Pons (tissue), 1 donor: ENCODE results near the gene COPG1.
A peak's percentile ranks its signal among the peaks of the same experiment; 100 is the strongest.

Experiments used
- DNase-seq: peaks from one replicate; pipeline ENCODE4 v3.0.0-alpha.2; 2016; ENCODE audit warnings: low spot score

Gene COPG1

GRCh38 chr3:129280183-129280582 lies 30.8 kb downstream of the COPG1 start:
- DNase-seq, result no peak

GRCh38 chr3:129281726-129282125 lies 32.3 kb downstream of the COPG1 start:
- no peak for DNase-seq

DNA sequence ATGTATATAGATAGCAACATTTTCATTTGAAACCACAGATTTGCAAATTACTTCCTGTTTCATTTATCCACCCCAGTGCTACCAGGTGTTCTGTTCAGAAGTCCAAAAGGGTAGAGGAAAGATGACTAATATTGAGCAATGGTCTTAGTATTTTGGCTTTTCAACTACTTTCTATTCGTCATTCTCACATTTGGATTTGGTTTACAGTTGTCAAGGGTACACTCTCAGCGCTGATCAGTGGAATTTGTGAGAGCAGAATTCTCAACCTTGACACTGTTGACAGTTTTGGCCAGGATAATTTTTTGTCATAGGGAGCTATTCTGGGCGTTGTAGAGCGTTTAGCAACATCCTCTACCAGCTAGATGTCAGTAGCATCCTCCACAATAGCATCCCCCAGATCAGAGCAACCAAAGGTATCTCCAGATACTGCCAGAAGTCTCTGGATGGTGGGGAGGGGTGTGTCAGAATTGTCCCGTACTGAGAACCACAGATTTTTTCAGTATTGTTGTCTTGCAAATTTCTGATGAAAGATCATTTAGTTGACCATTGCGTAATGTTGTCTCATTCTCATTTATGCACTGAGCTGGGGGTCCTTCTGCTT lies 33.4 kb downstream of the COPG1 start:
- DNase-seq, result no peak

- no peak for DNase-seq
Observed at GRCh38 chr3:129286081-129286480, 36.7 kb downstream of the COPG1 start.

DNA sequence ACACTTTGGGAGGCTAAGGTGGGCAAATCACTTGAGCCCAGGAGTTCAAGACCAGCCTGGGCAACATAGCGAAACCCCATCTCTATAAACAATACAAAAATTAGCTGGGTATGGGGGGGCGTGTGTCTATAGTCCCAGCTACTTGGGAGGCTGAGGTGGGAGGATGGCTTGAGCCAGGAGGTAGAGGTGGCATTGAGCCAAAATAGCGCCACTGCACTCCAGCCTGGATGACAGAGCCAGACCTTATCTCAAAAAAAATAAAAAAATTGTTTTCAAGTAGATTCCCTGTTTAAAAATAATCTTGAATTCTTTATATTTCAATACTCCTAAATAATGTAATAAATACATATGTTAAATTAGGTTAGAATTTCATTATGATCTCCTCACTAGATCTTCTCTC lies 39.0 kb downstream of the COPG1 start:
- DNase-seq, result no peak

DNA sequence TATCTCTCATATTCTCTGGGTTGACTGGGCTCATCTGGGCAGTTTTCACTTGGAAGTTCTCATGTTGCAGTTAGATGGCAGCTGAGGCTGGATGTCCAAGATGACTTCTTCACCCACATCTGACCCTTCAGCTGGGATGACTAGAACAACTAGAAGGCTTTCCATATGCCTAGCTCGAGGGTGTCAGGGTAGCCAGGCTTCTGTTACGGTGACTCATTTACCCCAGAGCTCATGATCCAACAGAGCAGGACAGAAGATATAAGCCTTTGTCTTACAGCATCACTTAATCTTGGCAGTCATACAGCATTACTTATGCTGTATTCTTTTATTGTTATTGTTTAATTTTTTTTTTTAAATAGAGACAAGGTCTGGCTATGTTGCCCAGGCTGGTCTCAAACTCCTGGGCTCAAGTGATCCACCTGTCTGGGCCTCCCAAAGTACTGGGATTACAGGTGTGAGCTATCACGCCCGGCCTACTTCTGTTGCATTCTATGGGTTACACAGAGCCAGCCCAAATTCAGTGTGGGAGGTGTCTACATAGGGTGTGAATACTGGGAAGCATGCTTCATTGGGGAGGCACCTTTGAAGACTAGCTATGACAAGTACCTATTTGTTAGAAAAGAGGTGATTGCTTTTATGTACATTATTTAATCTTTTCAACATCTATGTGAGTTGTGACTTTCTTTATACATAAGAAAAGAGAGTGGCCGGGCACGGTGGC lies 40.0 kb downstream of the COPG1 start:
- DNase-seq, result no peak

DNA sequence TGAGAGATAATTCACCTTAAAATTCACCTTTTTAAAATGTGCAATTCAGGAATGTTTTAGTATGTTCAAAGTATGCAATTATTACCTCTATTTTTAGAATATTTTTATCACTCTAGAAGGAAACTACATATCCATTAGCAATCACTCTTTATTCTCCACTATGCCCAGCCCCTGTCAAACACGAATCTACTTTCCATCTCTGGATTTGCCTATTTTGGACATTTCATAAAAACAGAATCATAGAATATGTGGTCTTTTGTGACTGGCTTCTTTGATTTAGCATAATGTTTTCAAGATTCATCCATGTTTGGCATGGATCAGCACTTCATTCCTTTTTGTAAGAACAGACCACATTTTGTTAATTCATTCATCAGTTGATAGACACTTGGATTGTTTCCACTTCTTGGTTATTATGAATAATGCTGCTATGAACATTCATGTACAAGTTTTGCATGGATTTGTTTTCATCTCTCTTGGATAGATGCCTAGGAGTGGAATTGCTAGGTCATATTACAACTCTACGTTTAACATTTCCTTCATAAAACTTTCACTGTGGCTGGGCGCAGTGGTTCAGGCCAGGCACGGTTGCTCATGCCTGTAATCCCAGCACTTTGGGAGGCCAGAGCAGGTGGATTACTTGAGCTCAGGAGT lies 42.0 kb downstream of the COPG1 start:
- no peak for DNase-seq

DNA sequence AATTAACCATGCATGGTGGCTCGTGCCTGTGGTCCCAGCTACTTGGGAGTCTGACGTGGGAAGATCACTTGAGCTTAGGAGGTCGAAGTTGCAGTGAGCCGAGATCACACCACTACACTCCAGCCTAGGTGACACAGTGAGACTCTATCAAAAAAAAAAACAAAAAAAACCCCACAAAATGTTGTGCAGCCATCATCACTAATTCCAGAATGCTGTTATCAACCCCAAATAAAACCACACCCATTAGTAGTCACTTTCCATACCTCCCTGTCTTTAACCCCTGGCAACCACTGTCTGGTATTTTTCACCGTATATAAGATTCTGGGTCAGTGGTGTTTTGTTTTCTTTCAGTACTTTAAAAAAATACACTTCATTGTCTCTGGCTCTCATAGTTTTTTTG lies 45.9 kb downstream of the COPG1 start:
- no peak for DNase-seq

DNA sequence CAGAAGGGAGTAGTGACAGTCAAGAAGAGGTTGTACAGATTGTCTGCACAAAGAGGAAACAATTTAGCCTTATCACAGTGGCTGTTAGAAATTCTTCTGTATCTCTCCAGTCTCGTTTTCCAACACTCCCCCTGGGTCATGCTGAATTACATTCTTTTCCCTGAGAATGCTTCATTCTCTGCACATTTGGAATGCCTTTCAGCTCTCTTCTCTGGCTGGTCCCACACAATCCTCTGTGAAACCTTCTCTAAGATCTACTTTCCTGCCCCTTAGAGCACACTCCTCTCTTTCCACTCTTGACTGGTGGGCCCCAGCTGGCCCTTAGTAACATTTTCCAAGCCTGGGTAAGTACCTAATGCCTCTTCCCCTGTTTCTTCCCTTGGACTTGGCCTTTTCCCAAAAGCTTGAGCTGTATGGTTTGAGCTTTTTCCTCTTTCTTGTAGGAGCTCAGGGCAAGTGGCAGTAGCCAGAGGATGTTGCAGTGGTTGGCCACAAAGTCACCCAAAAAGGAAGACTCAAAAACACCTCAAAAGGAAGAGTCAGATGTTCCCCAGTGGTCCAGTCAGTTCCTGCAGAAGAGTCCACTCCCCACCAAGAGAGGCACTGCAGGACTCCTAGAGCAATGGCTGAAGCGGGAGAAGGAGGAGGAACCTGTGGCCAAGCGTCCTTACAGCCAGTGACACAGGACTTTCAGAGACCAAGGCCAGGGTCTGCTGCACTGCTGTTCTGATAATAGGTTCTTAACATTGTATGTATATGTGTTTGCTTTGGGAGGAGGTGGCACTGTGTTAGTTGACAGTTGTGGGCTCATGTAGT lies 54.9 kb downstream of the COPG1 start:
- no peak for DNase-seq

DNA sequence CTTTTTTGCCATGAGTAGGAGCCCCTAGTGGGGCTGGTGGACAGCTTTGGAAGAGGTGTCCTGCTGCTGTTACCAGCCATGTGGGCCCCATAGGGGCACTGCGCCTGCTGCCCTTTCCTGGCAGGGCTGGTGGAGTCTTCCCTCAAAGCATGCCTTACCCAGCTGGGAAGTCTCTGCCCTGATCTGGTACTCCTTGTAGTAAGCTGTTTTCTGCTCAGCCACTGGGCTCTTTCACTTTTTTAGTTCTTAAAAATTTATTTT lies 55.5 kb downstream of the COPG1 start:
- DNase-seq, result no peak

DNA sequence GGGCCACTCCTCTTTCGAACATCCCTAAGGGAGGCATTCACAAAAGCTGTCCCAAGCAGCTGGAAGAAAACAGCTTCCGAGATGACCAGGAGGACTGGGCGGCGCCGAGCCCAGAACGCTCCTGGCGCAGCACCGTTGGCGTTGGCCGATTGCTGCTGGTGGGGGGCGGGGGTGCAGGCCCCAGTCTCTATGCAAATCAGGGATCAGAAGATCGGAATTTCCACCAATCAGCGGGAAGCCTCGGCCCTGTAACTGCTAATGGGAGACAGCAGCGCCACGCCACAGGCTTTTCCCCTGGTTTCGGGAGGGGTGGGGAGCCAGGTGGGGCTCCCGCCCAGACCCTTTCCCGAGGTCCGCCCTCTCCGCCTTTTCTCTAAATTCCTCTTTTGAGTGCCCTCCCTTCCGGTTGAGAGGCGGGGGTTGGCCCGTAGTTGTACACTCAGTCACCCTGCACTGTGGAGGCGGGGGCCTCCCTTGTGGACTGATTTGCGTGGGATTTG lies 56.2 kb downstream of the COPG1 start:
- peak; percentile 46 for DNase-seq

DNA sequence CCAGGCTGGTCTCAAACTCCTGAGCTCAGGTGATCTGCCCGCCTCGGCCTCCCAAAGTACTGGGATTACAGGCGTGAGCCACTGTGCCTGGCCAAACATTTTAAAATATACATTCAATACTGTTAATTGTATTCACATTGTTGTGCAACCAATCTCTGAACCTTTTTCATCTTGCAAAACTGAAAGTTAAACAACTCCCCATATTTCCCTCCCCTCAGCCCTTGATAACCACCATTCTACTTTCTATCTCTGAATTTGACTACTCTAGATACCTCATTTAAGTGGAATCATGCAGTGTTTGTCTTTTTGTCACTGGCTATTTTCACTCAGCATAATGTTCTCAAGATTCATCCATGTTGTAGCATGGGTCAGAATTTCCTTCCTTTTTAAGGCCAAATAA lies 59.2 kb downstream of the COPG1 start:
- DNase-seq, result no peak

DNA sequence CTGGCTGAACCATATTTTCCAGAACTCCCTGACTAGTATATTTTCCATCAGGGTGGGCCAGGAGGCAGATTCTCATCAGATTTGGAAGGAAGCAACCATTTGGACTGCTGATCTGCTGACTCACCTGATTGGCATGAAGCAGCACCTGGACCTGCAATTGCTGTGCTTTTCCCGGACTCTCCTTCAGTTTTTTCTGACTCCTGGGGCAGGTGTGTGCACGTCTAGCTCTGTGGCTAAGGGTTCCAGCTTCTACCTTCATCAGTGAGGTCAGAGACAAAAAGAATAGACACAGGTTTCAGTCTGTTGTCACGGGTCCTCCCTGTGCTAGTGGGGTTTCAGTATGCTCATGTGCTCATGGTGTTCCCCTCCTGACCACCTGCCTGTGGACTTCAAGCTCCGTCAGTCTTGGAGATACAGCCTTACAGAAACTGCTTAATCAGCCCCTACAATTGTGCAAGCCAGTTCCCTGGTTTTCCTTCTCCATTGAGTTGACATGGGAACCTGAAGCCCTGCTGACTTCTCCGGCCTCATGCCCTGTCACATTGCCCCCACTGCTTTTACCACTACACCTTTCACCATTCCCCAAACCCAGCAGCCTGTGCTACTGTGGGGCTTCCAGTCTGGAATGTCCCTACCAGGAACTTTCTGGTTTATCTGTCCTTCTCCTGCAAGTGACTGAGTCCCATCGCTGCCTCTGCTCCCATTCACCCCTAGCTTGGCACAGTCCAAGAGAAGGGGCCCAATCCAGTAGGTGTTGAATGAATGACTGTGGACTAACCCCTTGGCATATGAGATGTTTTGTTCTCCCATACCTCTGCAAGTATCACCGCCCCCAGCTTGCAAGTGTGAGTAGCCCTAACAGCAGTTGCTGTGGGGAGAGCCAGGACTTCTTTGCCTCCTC lies 61.0 kb downstream of the COPG1 start:
- no peak for DNase-seq

DNA sequence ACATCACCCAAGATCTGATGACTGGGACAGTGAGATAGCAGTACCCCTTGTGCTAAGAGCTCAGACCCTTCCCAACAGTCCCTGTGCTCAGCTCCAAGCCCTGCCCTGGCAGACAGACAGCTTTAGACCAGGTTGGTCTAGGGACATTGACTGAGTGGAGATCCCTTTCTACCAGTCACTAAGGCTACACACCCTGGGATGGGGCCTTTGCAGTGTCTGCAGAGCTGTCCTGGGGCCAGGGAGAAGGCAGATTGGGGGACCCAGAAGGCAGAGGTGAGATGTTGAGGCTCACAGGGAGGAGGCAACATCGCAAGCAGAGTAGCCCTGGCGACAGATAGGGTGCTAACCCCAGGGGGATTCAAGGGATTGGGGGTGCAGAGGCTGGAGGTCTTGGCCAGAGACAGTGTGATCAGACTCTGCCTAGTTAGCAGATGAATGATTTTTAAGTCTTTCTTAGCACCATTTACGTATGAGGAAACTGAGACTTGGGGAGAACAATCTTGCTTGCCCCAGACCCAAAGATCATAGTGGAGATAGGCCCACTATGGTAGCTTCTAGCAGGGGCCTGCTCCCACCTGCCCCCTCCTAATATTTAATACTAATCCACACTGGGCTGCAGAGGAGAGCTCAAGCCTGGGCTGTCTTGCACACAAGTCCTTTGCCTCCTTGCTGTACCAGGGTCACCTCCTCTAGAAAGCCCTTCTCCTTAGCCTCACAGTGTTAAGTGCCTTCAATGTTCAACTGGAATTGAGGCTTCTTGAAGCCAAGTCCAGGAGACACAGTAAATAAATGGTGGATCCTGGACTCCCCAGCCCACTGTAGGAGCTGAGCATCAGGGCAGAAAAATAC lies 61.9 kb downstream of the COPG1 start:
- DNase-seq, result no peak

- no peak for DNase-seq
Observed at GRCh38 chr3:129312021-129312639, 62.7 kb downstream of the COPG1 start.

DNA sequence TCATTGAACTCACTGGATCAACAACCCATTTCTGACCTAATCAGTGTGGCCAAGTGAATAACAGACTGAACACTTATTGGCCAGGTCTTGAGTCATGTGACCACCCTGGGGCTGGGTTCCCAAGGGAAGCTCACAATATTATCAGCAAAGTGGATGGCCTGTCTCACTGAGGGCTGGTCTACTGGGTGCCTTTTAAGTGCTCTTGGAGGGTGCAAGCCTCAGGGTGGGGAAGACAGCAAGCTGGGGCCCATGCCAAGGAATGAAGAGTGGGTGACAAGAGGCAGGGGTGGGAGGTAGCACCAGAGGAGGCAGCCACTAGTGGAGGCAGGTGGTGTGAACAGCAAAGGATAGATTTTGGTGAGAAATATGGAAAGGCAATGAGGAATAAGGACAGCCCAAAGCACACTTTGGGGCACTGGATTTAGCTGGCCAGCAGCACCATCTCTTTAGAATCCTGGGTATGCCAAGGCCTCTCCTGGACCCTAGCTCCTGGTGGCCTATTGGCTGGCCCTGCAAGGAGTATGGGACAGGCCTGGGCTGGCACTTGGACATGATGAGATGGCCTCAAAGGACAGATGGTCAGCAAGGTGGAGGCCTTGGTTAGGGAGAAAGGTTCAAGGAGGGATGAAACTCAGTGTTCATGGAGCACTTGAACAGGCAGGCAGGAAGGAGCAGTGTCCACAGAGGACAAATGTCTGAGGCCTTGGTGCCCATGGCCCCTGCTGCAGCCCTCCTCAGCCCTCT lies 63.4 kb downstream of the COPG1 start:
- no peak for DNase-seq

DNA sequence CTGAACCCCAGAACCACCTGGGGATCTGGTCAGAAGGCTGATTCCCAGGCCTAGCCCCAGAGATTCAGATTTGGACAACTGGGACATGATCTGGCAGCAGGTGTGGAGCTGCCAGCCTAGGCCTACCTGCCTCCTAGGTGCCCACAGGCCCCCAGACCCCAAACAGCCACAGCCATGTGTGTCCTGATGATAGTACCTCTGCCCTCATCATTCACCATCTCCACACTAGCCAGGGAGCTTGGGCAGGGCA lies 63.9 kb downstream of the COPG1 start:
- DNase-seq, result no peak

DNA sequence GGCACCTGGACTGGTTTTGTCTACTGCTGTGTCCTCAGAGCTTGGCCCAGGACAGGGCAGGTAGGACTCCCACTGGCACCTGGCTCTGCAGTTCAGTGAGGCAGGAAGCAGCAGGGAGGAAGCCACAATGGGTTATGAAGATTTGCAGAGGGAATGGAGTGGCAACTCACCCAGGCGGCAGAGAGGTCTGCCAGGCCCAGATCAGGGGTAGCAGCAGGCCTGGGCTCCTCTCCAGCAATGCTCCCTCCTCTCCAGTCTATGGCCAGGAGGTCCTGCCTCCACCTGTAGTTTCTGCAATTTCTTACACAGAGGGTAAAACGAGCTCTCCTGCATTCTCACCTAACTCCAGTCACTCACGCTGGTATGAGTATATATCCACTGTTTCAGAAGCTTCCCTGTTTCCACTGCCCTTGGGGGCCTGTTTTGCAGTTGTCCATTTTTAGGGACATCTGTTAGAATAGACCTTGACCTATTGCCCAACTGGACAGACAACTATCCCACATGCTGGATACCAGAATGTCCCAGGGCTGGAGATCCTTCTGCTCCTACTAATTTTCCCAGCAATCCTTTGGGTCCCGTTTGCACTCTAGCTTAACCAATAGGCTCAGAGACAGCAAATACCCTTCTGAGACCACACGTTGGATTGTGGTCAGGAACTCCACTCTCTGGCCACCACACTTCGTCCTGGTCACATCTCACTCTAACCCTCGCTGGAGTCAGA lies 64.4 kb downstream of the COPG1 start:
- peak; percentile 20 for DNase-seq
